IMR-90 (cell line): ENCODE results near the gene IL19. TPM values are rescaled to one million over a fixed set of nuclear protein-coding genes. Genes with fewer than 3 reads are reported as not detected.

Experiments used
- microRNA-seq, 2 experiments: library from miRNA; stranded (forward) in 1 of 2; unstranded in 1 of 2; fragments of 10-50 nt in 1 of 2; fragments of <30 nt in 1 of 2; gene quantifications in 1 of 2; microRNA quantifications in 1 of 2; one replicate each; pipeline versions ENCODE3 to v1.1.0; 2013 to 2020; ENCODE audit not compliant: insufficient read depth in 1 of 2, insufficient read length in 1 of 2, unreplicated experiment in 1 of 2
- polyA plus RNA-seq, 3 experiments: library from polyadenylated mRNA; depleted of rRNA; stranded (reverse); fragments of >200 nt; gene quantifications; 2 replicates each; pipeline ENCODE4 v1.2.3, GENCODE V29; 2012; ENCODE audit warnings: low replicate concordance in 1 of 3
- small RNA-seq, 5 experiments: library from RNA; depleted of rRNA; stranded (forward); fragments of <200 nt; gene quantifications; one replicate each; pipeline ENCODE3, GENCODE V24; 2012
- total RNA-seq: library from RNA; depleted of rRNA; stranded (reverse); fragments of >200 nt; gene quantifications from 2 replicates; pipeline ENCODE4 v1.2.3, GENCODE V29; 2012; rRNA removed

IL19 gene
- total and polyA plus RNA-seq, 2 of the 4 experiments (the other 2 are of a cell fraction): not detected

Small RNA genes lying within 50 kb of the gene (microRNA-seq; reads per million reads assigned to microRNA genes)
- gene RF00019 (ENCODE audit: insufficient read depth, insufficient read length): not detected

Small RNA genes lying within 50 kb of the gene (small RNA-seq; reads per million reads assigned to genes)
- gene RF00019: 0 reads per million in 5 experiments

Other genes with a start within 250 kb of the IL19 start
- 51.7 and 69.4 TPM in 2 replicates for gene EIF2D, start 158.3 kb upstream of the IL19 start, total RNA-seq
- gene EIF2D, start 158.3 kb upstream of the IL19 start, polyA plus RNA-seq (2012; rRNA removed): 58.7 and 64.3 TPM in 2 replicates
- 21.1 and 22.0 TPM in 2 replicates for gene DYRK3, start 135.2 kb upstream of the IL19 start, total RNA-seq
- 4.6 and 5.5 TPM in 2 replicates for gene DYRK3, start 135.2 kb upstream of the IL19 start, polyA plus RNA-seq (2012; rRNA removed)
- 50.8 and 56.5 TPM in 2 replicates for gene MAPKAPK2, start 85.9 kb upstream of the IL19 start, total RNA-seq
- gene MAPKAPK2, start 85.9 kb upstream of the IL19 start, polyA plus RNA-seq (2012; rRNA removed): 60.7 and 66.4 TPM in 2 replicates
- gene IL10, start 1.7 kb downstream of the IL19 start, total RNA-seq: not detected in 2 replicates
- not detected in 2 replicates for gene IL10, start 1.7 kb downstream of the IL19 start, polyA plus RNA-seq (2012; rRNA removed)
- not detected in 2 replicates for gene IL20, start 94.8 kb downstream of the IL19 start, total RNA-seq
- gene IL20, start 94.8 kb downstream of the IL19 start, polyA plus RNA-seq (2012; rRNA removed): not detected in 2 replicates
- gene IL24, start 126.7 kb downstream of the IL19 start, total RNA-seq: under 0.01 and 0.18 TPM in 2 replicates
- gene IL24, start 126.7 kb downstream of the IL19 start, polyA plus RNA-seq (2012; rRNA removed): 0.12 and 0.22 TPM in 2 replicates
- gene FCMR, start 151.2 kb downstream of the IL19 start, total RNA-seq: not detected in 2 replicates
- gene FCMR, start 151.2 kb downstream of the IL19 start, polyA plus RNA-seq (2012; rRNA removed): 0.09 and 0.29 TPM in 2 replicates
- gene PIGR, start 175.7 kb downstream of the IL19 start, total RNA-seq: not detected in 2 replicates
- not detected in 2 replicates for gene PIGR, start 175.7 kb downstream of the IL19 start, polyA plus RNA-seq (2012; rRNA removed)
- not detected in 2 replicates for gene FCAMR, start 199.7 kb downstream of the IL19 start, total RNA-seq
- gene FCAMR, start 199.7 kb downstream of the IL19 start, polyA plus RNA-seq (2012; rRNA removed): not detected in 2 replicates